H9 (cell line): ENCODE measurements around the gene CHMP6. TPM values are rescaled to one million over a fixed set of nuclear protein-coding genes. Genes with fewer than 3 reads are reported as not detected.

Source experiments
- DNase-seq: peaks from one replicate; pipeline ENCODE4 v3.0.0-alpha.2; 2017
- H2AFZ ChIP-seq: one replicate; pipeline ENCODE4 v1.6.1; 2013; ENCODE audit warnings: mild to moderate bottlenecking, low read length, control low read depth, moderate library complexity
- H2AK5ac ChIP-seq: 2 replicates; pipeline ENCODE4 v1.6.1; 2013; ENCODE audit warnings: low read length, control low read depth, mixed read lengths; ENCODE audit not compliant: insufficient read length
- H2BK120ac ChIP-seq: one replicate; pipeline ENCODE4 v1.6.1; 2013; ENCODE audit warnings: low read depth, mild to moderate bottlenecking, low read length, control low read depth, inconsistent platforms; ENCODE audit not compliant: poor library complexity, severe bottlenecking
- H2BK12ac ChIP-seq: 2 replicates; pipeline ENCODE4 v1.6.1; 2013; ENCODE audit warnings: low read length, control low read depth, mixed read lengths, low read depth; ENCODE audit not compliant: insufficient read length
- H2BK15ac ChIP-seq: 2 replicates; pipeline ENCODE4 v1.6.1; 2013; ENCODE audit warnings: low read depth, low read length, control low read depth
- H2BK20ac ChIP-seq: one replicate; pipeline ENCODE4 v1.6.1; 2013; ENCODE audit warnings: low read depth, mild to moderate bottlenecking, low read length, control low read depth, inconsistent platforms; ENCODE audit not compliant: poor library complexity, severe bottlenecking
- H2BK5ac ChIP-seq: 2 replicates; pipeline ENCODE4 v1.6.1; 2013; ENCODE audit warnings: low read length, control low read depth, mixed read lengths; ENCODE audit not compliant: insufficient read length
- H3K14ac ChIP-seq: 2 replicates; pipeline ENCODE4 v1.6.1; 2013; ENCODE audit warnings: low read length, control low read depth; ENCODE audit not compliant: insufficient read depth
- H3K18ac ChIP-seq: 2 replicates; pipeline ENCODE4 v1.6.1; 2013; ENCODE audit warnings: low read depth, mild to moderate bottlenecking, mixed read lengths, low read length, control low read depth; ENCODE audit not compliant: insufficient read length
- H3K23ac ChIP-seq: 2 replicates; pipeline ENCODE4 v1.6.1; 2013; ENCODE audit warnings: low read length, control low read depth, mixed read lengths, low read depth; ENCODE audit not compliant: insufficient read length
- H3K23me2 ChIP-seq: 2 replicates; pipeline ENCODE4 v1.6.1; 2013; ENCODE audit warnings: low read depth, mild to moderate bottlenecking, mixed read lengths, low read length, control low read depth; ENCODE audit not compliant: insufficient read length, poor library complexity, severe bottlenecking
- H3K27ac ChIP-seq: 2 replicates; pipeline ENCODE4 v1.5.1; 2013; ENCODE audit warnings: low read length, control low read depth, mixed read lengths, low read depth; ENCODE audit not compliant: insufficient read length
- H3K27me3 ChIP-seq: 2 replicates; pipeline ENCODE4 v1.6.1; 2013; ENCODE audit warnings: low read length, control low read depth, inconsistent platforms; ENCODE audit not compliant: insufficient read depth
- H3K4ac ChIP-seq: 2 replicates; pipeline ENCODE4 v1.6.1; 2013; ENCODE audit warnings: low read depth, mild to moderate bottlenecking, control low read depth, inconsistent platforms, low read length, moderate library complexity
- H3K4me1 ChIP-seq: 2 replicates; pipeline ENCODE4 v1.6.1; 2013; ENCODE audit warnings: low read length, control low read depth, inconsistent platforms; ENCODE audit not compliant: insufficient read depth
- H3K4me2 ChIP-seq: 2 replicates; pipeline ENCODE4 v1.6.1; 2013; ENCODE audit warnings: low read length, control low read depth, mixed read lengths; ENCODE audit not compliant: insufficient read length, insufficient read depth
- H3K56ac ChIP-seq: 2 replicates; pipeline ENCODE4 v1.6.1; 2013; ENCODE audit warnings: low read depth, mild to moderate bottlenecking, mixed read lengths, low read length, control low read depth; ENCODE audit not compliant: insufficient read length
- H3K79me1 ChIP-seq: 2 replicates; pipeline ENCODE4 v1.6.1; 2013; ENCODE audit warnings: low read depth, mild to moderate bottlenecking, moderate library complexity, low read length, control low read depth, inconsistent platforms; ENCODE audit not compliant: insufficient read depth, poor library complexity, severe bottlenecking
- H3K79me2 ChIP-seq: 2 replicates; pipeline ENCODE4 v1.6.1; 2013; ENCODE audit warnings: low read length, control low read depth, inconsistent platforms; ENCODE audit not compliant: insufficient read depth
- H3K9ac ChIP-seq: 2 replicates; pipeline ENCODE4 v1.6.1; 2013; ENCODE audit warnings: low read length, control low read depth, mixed read lengths; ENCODE audit not compliant: insufficient read length; ENCODE audit errors: extremely low read depth
- H3K9me3 ChIP-seq: one replicate; pipeline ENCODE4 v1.6.1; 2013; ENCODE audit warnings: low read depth, low read length, inconsistent platforms; ENCODE audit not compliant: control insufficient read depth
- H3T11ph ChIP-seq: one replicate; pipeline ENCODE4 v1.6.1; 2013; ENCODE audit warnings: mild to moderate bottlenecking, low read length, control low read depth, inconsistent platforms
- H4K20me1 ChIP-seq: one replicate; pipeline ENCODE4 v1.6.1; 2013; ENCODE audit not compliant: control insufficient read depth, insufficient read length, insufficient read depth
- H4K5ac ChIP-seq: 2 replicates; pipeline ENCODE4 v1.6.1; 2013; ENCODE audit warnings: low read depth, mild to moderate bottlenecking, mixed read lengths, low read length, control low read depth; ENCODE audit not compliant: insufficient read length
- H4K8ac ChIP-seq: replicated peaks from 2 replicates; pipeline ENCODE4 v1.6.1; 2013; ENCODE audit warnings: low read length, control low read depth, mixed read lengths, low read depth; ENCODE audit not compliant: insufficient read length
- H4K91ac ChIP-seq: 2 replicates; pipeline ENCODE4 v1.6.1; 2013; ENCODE audit warnings: low read depth, mild to moderate bottlenecking, moderate library complexity, mixed read lengths, low read length, control low read depth; ENCODE audit not compliant: insufficient read length
- H3K27ac Mint-ChIP-seq, 3 experiments: 2 replicates in 2 of 3; 3 replicates in 1 of 3; pipeline ENCODE4 v1.8.0; 2020 to 2021; ENCODE audit warnings: mixed read lengths in 3 of 3, mild to moderate bottlenecking in 1 of 3, moderate library complexity in 1 of 3
- H3K27me3 Mint-ChIP-seq: 2 replicates; pipeline ENCODE4 v1.8.0; 2021; ENCODE audit warnings: low read depth, mild to moderate bottlenecking, moderate library complexity, mixed read lengths
- H3K36me3 Mint-ChIP-seq, 3 experiments: 2 replicates in 2 of 3; 3 replicates in 1 of 3; pipeline ENCODE4 v1.8.0; 2020 to 2021; ENCODE audit warnings: low read depth in 3 of 3, mixed read lengths in 3 of 3; ENCODE audit not compliant: insufficient read depth in 1 of 3
- H3K4me1 Mint-ChIP-seq, 2 experiments: 2 replicates each; pipeline ENCODE4 v1.8.0; 2020; ENCODE audit warnings: mixed read lengths in 2 of 2
- H3K4me3 Mint-ChIP-seq, 2 experiments: 2 replicates in 1 of 2; 3 replicates in 1 of 2; pipeline ENCODE4 v1.8.0; 2020 to 2021; ENCODE audit warnings: mild to moderate bottlenecking in 2 of 2, mixed read lengths in 2 of 2, moderate library complexity in 1 of 2
- H3K9me3 Mint-ChIP-seq, 2 experiments: 2 replicates in 1 of 2; 3 replicates in 1 of 2; pipeline ENCODE4 v1.8.0; 2020; ENCODE audit warnings: mild to moderate bottlenecking in 2 of 2, mixed read lengths in 2 of 2, moderate library complexity in 1 of 2
- CTCF ChIP-seq: fragments of 200-600 bp; sonication (generic); conservative IDR thresholded peaks from 3 replicates; pipeline ENCODE4 v1.8.0; 2021; ENCODE audit warnings: antibody characterized with exemption, mild to moderate bottlenecking
- WGBS: extraction: QIAGEN DNeasy Blood & Tissue Kit; methylation state at CpG from one replicate; pipeline ENCODE4 v1.1.7; 2013; ENCODE audit warnings: missing lambda C conversion rate, low lambda C conversion rate, mixed read lengths; ENCODE audit not compliant: insufficient read length; ENCODE audit errors: extremely low coverage; 5-methylcytosine and 5-hydroxymethylcytosine counted together
- total RNA-seq: library from RNA; stranded (reverse); gene quantifications from 2 replicates; pipeline ENCODE4 v1.2.1, GENCODE V29; 2021

CHMP6 gene
- total RNA-seq, 1 experiment from 2014 or later = 23.4 TPM

GRCh38 chr17:80969030-80969673 lies 22.5 kb upstream of the CHMP6 start:
- Histone ChIP-seq H4K5ac (no peak overlapping the region), H3K9ac (no peak overlapping the region), H2BK12ac (no peak overlapping the region), H3K56ac (no peak overlapping the region), H3K9me3 (no peaks in the 10 kb centered on the region), H3K27me3 (no peaks in the 10 kb centered on the region), H2AFZ (no peak overlapping the region), H4K8ac (no peak overlapping the region), H3K4ac (no peak overlapping the region), H3K4me1 (no peaks in the 10 kb centered on the region), H2BK120ac (no peak overlapping the region), H3K18ac (no peak overlapping the region), H3K27ac (no peak overlapping the region), H2BK20ac (no peak overlapping the region), H3K79me1 (no peaks in the 10 kb centered on the region), H2AK5ac (no peak overlapping the region), H4K20me1 (no peaks in the 10 kb centered on the region), H4K91ac (no peak overlapping the region), H3K14ac (no peak overlapping the region), H2BK5ac (no peak overlapping the region), H3K4me2 (no peak overlapping the region), H2BK15ac (no peak overlapping the region), H3K23ac (no peak overlapping the region), H3K79me2 (no peaks in the 10 kb centered on the region), H3K23me2 (no peaks in the 10 kb centered on the region), H3T11ph (no peak overlapping the region)
- peaks cover 10 to 12% of the 10 kb centered on the region in 2 experiments for H3K4me1 Mint-ChIP-seq
- WGBS = no CpG with 5 or more reads among the region's 20 CpGs
- TF ChIP-seq CTCF = no peak
- H3K27ac Mint-ChIP-seq = no peak overlapping the region; a peak in 1 of 7 replicates
- H3K9me3 Mint-ChIP-seq = no peaks in the 10 kb centered on the region; a peak in 1 of 5 replicates
- no peak for DNase-seq
- peaks cover 0 to 11% (median 5%) of the 10 kb centered on the region in 3 experiments; a peak in 4 of 7 replicates for H3K36me3 Mint-ChIP-seq
- peaks cover 3% of the 10 kb centered on the region for H3K27me3 Mint-ChIP-seq
- no peak overlapping the region for H3K4me3 Mint-ChIP-seq
